HEK293 (cell line): ENCODE results near the gene KLHL25.

Experiments
- KLF10 ChIP-seq: fragments of 450-650 bp; IDR thresholded peaks from 2 replicates; pipeline ENCODE4 v1.5.1; 2018; ENCODE audit warnings: missing biosample characterization, mild to moderate bottlenecking, missing genetic modification characterization
- MYNN ChIP-seq: fragments of 450-650 bp; formaldehyde crosslinking; IDR thresholded peaks from 2 replicates; pipeline ENCODE4 v1.5.1; 2016; ENCODE audit warnings: missing biosample characterization, missing genetic modification characterization, borderline replicate concordance
- ZBTB8A ChIP-seq: fragments of 450-650 bp; formaldehyde crosslinking; IDR thresholded peaks from 2 replicates; pipeline ENCODE4 v1.5.1; 2016; ENCODE audit warnings: missing biosample characterization, missing genetic modification characterization
- ZNF660 ChIP-seq: fragments of 450-650 bp; IDR thresholded peaks from 2 replicates; pipeline ENCODE4 v1.5.1; 2018; ENCODE audit warnings: missing biosample characterization, mild to moderate bottlenecking, missing genetic modification characterization
- ZNF707 ChIP-seq: fragments of 450-650 bp; formaldehyde crosslinking; IDR thresholded peaks from 2 replicates; pipeline ENCODE4 v1.5.1; 2016; ENCODE audit warnings: missing biosample characterization, missing genetic modification characterization
- TF ChIP-seq, protein P1 (sequence below): fragments of 450-650 bp; formaldehyde crosslinking; IDR thresholded peaks from 2 replicates; pipeline ENCODE4 v1.5.1; 2016; ENCODE audit warnings: missing biosample characterization, missing genetic modification characterization
- TF ChIP-seq, protein P2 (sequence below): fragments of 450-650 bp; formaldehyde crosslinking; IDR thresholded peaks from 2 replicates; pipeline ENCODE4 v1.5.1; 2017; ENCODE audit warnings: missing biosample characterization, missing genetic modification characterization
- TF ChIP-seq, protein P3 (sequence below): fragments of 450-650 bp; formaldehyde crosslinking; IDR thresholded peaks from 2 replicates; pipeline ENCODE4 v1.5.1; 2016; ENCODE audit warnings: missing biosample characterization, missing genetic modification characterization

DNA sequence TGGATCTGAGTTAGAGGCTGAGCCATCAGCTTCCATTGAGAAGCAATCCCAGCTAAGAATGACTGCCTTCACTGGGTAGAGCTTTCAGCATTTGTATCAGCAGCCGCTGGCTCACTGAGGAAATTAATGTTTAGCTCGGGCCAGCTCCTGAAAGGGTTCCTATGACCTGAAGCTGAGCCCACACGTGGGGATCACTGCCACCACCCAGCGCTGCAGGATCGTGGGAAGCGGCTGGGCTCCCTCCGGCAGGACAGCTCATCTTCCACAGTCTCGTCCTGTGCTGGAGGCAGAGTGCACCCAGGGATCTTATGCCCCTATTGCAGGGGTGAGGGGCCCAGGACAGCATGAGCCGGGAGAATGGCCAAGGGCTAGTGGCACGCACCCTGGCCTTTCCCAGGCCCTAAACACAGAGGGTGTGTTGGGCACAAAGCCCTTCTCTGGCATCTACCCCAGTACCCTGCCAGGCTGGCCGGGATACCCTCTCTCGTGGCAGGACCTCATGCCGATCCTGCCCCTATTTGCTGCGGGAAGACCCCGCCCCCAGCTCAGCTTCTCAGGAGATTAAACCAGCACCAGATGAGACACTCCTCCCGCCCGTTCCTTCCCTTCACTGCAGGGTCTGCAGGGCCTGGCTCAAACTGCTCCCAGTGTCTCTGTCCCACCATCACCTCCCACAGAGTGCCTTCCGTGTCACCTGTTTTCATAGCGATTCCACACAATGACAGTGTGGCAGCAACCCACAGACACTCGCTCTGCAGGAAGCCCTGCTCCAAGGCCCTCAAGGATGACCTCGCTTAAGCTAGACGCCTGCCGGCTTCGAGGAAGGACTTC lies 28.5 kb downstream of the KLHL25 start:
- TF ChIP-seq, protein P1, sequence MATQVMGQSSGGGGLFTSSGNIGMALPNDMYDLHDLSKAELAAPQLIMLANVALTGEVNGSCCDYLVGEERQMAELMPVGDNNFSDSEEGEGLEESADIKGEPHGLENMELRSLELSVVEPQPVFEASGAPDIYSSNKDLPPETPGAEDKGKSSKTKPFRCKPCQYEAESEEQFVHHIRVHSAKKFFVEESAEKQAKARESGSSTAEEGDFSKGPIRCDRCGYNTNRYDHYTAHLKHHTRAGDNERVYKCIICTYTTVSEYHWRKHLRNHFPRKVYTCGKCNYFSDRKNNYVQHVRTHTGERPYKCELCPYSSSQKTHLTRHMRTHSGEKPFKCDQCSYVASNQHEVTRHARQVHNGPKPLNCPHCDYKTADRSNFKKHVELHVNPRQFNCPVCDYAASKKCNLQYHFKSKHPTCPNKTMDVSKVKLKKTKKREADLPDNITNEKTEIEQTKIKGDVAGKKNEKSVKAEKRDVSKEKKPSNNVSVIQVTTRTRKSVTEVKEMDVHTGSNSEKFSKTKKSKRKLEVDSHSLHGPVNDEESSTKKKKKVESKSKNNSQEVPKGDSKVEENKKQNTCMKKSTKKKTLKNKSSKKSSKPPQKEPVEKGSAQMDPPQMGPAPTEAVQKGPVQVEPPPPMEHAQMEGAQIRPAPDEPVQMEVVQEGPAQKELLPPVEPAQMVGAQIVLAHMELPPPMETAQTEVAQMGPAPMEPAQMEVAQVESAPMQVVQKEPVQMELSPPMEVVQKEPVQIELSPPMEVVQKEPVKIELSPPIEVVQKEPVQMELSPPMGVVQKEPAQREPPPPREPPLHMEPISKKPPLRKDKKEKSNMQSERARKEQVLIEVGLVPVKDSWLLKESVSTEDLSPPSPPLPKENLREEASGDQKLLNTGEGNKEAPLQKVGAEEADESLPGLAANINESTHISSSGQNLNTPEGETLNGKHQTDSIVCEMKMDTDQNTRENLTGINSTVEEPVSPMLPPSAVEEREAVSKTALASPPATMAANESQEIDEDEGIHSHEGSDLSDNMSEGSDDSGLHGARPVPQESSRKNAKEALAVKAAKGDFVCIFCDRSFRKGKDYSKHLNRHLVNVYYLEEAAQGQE (tag by site-specific recombination): no peak
- TF ChIP-seq KLF10 (tag by site-specific recombination): no peak
- TF ChIP-seq, protein P2, sequence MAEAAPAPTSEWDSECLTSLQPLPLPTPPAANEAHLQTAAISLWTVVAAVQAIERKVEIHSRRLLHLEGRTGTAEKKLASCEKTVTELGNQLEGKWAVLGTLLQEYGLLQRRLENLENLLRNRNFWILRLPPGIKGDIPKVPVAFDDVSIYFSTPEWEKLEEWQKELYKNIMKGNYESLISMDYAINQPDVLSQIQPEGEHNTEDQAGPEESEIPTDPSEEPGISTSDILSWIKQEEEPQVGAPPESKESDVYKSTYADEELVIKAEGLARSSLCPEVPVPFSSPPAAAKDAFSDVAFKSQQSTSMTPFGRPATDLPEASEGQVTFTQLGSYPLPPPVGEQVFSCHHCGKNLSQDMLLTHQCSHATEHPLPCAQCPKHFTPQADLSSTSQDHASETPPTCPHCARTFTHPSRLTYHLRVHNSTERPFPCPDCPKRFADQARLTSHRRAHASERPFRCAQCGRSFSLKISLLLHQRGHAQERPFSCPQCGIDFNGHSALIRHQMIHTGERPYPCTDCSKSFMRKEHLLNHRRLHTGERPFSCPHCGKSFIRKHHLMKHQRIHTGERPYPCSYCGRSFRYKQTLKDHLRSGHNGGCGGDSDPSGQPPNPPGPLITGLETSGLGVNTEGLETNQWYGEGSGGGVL (tag by site-specific recombination): no peak
- TF ChIP-seq, protein P3, sequence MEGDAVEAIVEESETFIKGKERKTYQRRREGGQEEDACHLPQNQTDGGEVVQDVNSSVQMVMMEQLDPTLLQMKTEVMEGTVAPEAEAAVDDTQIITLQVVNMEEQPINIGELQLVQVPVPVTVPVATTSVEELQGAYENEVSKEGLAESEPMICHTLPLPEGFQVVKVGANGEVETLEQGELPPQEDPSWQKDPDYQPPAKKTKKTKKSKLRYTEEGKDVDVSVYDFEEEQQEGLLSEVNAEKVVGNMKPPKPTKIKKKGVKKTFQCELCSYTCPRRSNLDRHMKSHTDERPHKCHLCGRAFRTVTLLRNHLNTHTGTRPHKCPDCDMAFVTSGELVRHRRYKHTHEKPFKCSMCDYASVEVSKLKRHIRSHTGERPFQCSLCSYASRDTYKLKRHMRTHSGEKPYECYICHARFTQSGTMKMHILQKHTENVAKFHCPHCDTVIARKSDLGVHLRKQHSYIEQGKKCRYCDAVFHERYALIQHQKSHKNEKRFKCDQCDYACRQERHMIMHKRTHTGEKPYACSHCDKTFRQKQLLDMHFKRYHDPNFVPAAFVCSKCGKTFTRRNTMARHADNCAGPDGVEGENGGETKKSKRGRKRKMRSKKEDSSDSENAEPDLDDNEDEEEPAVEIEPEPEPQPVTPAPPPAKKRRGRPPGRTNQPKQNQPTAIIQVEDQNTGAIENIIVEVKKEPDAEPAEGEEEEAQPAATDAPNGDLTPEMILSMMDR (tag by site-specific recombination): no peak
- no peak for TF ChIP-seq MYNN (tag by site-specific recombination)
- TF ChIP-seq ZBTB8A (tag by site-specific recombination): no peak
- no peak for TF ChIP-seq ZNF707 (tag by site-specific recombination)
- TF ChIP-seq ZNF660 (tag by site-specific recombination): no peak
